ENCODE measurements around the gene FAM131B.

FAM131B gene

DNA sequence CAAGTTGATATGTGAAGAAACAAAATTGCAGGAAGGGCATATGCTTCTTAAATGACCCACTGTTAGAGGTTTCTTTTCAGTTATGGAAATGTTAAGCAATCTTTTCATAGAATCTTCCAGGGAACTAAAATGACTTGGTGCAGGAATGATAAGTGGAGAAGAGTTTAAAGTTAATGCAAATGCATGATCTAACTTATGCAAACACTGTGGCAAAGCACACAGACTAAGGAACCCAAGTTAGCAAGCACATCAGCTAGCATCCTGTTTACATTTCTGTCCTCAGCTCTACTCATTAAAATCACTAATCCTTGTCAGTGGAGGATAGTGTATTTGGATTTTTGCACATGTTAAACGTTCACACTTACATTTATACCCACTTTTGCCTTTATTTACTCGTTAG lies 37.3 kb downstream of the FAM131B start:
- no peak for DNase-seq (ENCODE audit: low read depth in 2 of 3, low spot score in 1 of 3)

DNA sequence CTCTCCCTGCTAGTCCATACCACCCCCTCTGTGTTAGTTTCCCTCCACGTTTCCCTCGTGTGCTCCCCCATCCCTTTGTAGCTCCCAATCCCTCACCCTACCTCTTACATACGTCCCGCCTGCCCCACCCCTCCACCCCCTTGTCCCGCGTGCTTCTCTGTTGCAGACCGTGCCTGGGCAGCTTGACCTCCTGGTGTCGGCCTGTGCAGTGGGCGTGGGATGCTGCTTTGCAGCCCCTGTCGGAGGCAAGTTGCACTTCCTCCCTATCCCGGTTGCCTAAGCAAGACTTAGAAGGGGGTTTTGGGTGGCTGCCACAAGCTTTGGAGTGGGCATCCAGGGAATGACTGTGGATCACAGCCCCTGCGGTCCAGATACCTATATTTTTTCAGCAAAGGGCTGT lies 38.9 kb downstream of the FAM131B start:
- DNase-seq (ENCODE audit: low read depth in 2 of 3, low spot score in 1 of 3), result no peak

DNA sequence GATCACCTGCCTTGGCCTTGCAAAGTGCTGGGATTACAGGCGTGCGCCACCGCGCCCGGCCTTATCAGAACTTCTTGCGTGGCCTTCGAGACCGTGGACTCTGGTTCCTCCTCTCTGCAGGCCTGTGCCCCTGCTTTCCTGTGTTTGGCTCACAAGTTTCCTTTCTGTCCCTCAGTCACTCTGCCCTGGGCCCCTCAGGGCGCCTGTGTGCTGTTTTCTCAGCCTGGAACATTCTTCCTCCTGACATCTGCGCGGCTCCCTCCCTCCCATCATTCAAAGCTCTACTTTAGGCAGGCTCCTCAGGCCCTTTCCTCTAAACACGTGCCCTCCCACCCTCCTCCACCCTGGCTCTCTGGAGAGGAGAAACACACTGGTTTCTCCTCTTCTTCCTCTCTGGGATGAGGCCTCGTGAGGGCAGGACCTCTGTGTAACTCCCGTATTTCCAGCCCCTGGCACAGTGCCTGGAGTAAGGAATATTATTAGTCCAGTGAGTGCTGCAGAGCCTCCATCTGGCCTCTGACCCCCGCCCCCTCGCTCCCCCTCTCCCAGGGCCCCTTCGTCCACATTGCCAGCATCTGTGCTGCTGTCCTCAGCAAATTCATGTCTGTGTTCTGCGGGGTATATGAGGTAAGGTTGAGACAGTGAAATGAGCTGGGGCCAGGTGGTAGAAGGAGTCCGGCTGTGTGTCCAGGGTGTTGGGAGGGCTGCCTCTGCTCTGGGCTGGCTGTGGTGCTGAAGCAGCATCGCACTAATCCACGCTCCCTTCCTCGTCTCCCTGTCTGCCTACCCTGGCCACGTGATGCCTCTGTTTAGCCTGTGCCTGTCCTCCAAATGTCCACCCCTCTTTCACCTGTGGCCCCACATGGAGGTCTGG lies 39.5 kb downstream of the FAM131B start:
- DNase-seq (ENCODE audit: low read depth in 2 of 3, low spot score in 1 of 3), result no peak

DNA sequence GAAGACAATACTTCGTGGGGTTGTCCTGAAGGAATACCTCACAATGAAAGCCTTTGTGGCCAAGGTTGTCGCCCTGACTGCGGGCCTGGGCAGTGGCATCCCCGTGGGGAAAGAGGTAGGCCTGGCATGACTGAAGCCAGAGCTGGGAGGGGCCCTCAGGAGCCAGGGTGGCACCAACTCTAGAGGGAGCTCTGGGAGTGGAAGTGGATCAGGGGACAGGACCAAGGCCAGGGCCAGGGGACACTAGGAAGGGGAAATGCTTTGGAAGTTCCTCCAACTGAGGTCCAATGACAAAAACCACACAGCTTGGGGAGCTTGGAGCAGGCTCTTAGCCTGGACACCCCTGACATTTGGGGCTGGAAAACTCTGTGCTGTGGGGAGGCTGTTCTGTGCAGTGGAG lies 40.8 kb downstream of the FAM131B start:
- no peak for DNase-seq (ENCODE audit: low read depth in 2 of 3, low spot score in 1 of 3)

DNA sequence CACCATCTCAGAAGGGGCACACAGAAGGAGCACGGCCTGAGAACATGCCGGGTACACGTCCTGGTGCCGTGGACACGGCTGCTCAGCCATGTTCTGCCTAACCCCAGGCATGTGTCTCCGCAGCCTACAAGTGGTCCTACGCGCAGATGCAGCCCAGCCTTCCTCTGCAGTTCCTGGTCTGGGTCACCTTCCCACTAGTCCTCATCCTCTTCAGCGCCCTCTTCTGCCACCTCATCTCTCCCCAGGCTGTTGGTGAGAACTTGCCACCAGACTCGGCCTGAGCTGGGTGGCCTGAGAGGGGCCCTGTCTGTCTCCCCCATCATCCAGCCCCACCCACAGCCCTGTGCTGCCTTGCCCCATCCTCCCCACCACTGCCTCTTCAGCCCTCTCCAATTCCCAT lies 41.3 kb downstream of the FAM131B start:
- no peak for DNase-seq (ENCODE audit: low read depth in 2 of 3, low spot score in 1 of 3)

DNA sequence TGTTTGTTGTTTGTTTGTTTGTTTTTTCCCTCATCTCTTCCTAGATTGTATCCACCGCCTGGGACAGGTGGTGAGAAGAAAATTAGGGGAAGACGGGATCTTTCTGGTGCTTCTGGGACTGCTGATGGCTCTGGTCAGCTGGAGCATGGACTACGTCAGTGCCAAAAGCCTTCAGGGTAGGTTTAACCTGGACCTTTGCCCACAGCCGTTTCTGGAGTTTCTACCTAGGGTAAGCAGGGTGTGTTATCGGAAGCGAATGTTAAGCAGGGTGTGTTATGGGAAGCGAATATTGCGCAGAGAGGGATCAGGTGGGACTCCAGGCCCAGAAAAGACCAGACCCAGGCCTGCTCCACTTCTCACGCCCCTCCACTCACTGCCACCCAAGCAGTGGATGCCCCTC lies 41.9 kb downstream of the FAM131B start:
- DNase-seq (ENCODE audit: low read depth in 2 of 3, low spot score in 1 of 3), result no peak

DNA sequence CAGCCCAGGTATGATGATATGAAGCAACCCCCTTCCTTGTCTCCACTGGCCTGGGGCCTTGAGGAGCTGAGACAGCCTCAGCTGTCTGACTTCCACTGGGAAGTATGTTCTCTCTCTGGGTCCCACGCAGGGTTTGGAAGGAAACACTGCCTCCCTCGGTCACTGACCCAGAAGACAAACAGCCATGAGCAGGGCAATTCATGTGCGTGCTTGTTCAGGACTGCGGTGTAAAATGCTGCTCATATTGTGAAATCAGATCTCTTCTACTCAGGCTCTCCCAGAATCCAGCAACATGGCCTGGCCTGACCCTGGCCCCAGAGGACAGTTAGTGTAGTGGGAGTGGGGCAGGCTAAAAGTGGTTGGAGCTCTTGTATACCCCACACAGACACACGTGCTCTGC lies 43.9 kb downstream of the FAM131B start:
- no peak for DNase-seq (ENCODE audit: low read depth in 2 of 3, low spot score in 1 of 3)

DNA sequence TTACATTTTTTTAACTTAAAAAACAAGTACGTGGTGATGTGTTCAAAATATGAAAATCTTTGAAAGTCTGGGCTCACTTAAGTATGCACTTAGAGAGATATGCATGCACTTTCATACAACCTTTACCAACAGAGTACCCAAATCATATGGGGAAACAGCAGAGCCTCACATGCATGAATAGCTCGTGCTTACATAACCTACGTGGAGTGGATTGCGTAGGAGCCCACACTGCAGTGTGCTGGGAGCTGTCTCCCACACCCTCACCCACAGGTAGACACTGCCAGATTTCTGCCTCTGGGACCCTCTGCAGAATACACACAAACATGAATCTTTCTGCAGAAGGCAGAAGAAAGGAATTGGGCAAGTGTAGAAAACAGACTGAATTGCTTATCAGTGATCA lies 46.0 kb downstream of the FAM131B start:
- no peak for DNase-seq (ENCODE audit: low read depth in 2 of 3, low spot score in 1 of 3)

DNA sequence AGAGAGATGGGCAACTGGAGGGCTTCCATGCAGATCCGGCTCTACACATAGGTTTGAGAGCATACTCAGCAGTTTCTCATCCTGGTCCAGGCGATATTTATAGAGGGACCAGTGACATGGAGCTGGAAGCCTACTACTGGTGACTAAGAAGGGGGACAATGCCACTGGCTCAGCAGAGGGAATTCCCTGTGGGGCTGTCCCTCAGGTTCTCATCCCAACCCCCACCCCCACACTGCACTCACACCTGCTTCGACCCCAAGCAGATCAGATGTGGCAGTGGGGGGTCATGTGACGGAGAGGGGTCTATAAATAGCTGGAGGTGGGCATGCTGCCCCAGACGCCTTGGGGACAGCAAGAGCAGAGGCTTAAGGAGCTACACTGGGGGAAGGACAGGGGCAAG lies 46.7 kb downstream of the FAM131B start, which contains the start of gene CLCN1:
Gene CLCN1 (plus strand): TSS at position 336 of the 400 bp plus-strand sequence. CDS start 102 bp downstream, outside the sequence.
- DNase-seq (ENCODE audit: low read depth in 2 of 3, low spot score in 1 of 3), result no peak

DNA sequence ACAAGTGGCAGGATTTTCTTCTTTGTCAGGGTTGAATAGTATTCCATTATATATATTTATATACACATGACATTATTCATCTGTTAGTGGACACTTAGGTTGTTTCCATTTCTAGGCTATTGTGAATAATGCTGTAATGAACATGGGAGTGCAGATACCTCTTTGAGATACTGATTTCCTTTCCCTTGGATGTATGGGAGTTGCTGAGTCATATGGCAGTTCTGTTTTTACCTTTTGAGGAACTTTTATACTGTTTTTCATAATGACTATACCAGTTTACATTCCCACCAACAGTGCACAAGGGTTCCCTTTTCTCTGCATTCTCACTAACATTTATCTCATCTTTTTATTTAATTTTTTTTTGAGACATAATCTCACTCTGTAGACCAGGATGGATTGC lies 48.4 kb downstream of the FAM131B start:
- DNase-seq (ENCODE audit: low read depth in 2 of 3, low spot score in 1 of 3), result no peak

DNA sequence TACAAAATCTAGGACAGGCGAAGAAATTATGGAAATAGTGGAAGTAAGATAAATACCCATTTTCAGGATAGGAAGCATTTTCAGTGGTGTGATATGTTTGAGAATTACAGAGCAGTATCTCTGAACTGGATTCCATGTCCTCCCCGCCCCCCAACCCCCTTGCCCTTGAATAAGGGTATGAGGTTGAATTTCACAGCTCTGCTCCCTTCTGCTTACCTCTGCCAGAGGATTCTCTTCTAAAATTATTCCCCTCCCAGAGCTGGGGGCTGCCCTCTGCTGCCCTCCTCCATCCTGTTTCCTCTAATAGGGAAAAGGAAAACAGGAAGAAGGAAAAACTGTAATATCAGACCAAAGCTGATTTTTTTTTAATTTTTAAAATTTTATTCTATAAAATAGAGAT lies 53.9 kb downstream of the FAM131B start:
- no peak for DNase-seq (ENCODE audit: low read depth in 2 of 3, low spot score in 1 of 3)

DNA sequence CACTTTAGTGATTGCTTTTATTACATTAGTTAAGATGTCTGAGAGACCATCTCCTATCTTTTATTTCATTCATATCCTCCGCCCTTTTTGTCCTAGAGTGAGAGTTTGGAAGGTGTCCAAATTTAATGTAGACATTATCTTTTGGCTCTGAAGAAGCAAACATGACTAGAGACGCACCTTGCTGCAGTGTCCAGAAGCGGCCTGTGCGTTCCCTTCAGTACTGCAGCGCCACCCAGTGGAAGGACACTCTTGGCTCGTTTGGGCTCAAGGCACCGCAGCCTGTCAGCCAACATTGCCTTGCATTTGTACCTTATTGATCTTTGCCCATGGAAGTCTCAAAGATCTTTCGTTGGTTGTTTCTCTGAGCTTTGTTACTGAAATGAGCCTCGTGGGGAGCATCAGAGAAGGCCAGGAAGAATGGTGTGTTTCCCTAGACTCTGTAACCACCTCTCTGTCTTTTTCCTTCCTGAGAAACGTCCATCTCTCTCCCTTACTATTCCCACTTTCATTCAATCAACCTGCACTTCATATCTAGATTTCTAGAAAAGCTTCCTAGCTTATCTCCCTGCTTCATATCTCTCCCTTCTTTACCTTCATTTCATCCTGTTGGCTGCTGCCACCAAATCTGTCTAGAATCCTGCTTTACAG lies 57.0 kb downstream of the FAM131B start:
- peak; percentile 59 to 76 (median 66) for DNase-seq (ENCODE audit: low read depth in 2 of 3, low spot score in 1 of 3)

DNA sequence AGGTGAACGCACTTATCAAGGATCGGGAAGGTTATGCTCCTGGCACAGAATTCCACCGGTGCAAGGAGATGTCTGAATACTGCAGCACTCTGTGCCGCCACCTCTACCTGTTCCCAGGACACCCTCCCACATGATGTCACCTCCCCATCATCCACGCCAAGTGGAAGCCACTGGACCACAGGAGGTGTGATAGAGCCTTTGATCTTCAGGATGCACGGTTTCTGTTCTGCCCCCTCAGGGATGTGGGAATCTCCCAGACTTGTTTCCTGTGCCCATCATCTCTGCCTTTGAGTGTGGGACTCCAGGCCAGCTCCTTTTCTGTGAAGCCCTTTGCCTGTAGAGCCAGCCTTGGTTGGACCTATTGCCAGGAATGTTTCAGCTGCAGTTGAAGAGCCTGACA lies 57.6 kb downstream of the FAM131B start:
- no peak for DNase-seq (ENCODE audit: low read depth in 2 of 3, low spot score in 1 of 3)

DNA sequence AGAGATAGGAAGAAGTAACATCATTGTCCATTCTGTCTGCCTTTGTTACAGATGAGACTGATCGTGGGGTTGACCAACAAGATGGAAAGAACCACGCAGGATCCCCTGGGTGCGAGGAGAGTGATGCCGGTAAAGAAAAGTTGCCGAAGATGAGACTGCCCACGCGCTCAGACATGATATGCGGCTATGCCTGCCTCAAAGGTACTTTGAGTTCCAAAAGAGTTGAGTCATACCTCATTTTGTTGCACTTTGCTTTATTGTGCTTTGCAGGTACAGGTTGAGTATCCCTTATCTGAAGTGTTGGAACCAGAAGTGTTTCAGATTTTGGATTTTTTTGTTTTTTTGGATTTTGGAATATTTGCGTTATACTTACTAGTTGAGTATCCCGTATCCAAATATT lies 58.8 kb downstream of the FAM131B start:
- no peak for DNase-seq (ENCODE audit: low read depth in 2 of 3, low spot score in 1 of 3)
